ENCODE results near the gene LRCH4. TPM values are rescaled to one million over a fixed set of nuclear protein-coding genes. Genes with fewer than 3 reads are reported as not detected.
"Not testable (repeated sequence)": the region's sequence is repeated elsewhere in the genome, so short reads cannot be mapped to it uniquely, and the experiment has no call there.

The LRCH4 gene
- polyA plus RNA-seq, 1 donor (not counting 4 experiments of a cell fraction or from before 2014, with no cell fraction given): 4.9 TPM

GRCh38 chr7:100538654-100539435 lies 47.1 kb downstream of the LRCH4 start, which contains the start of gene AGFG2:
TSS of gene AGFG2 (plus strand) at chr7:100539203. CDS start at chr7:100539347, 144 bp downstream.
- DNase-seq (ENCODE audit: low read depth, low spot score) (peak; percentile 96), FAIRE-seq (no peak)
- Histone ChIP-seq H3K79me2 (ENCODE audit: control insufficient read depth, insufficient read depth, low read length) (no peaks in the 10 kb centered on the region), H3K4me2 (ENCODE audit: control insufficient read depth, extremely low read depth, insufficient read depth, low read depth, low read length) (peak within 1 kb of the TSS; percentile 98), H3K27ac (ENCODE audit: control insufficient read depth, insufficient read depth, low read length) (peak within 1 kb of the TSS; percentile 64), H3K27me3 (ENCODE audit: control insufficient read depth, extremely low read depth, insufficient read depth, low read length) (no peaks in the 10 kb centered on the region), H4K20me1 (ENCODE audit: control insufficient read depth, extremely low read depth, insufficient read depth, low read length) (no peaks in the 10 kb centered on the region), H3K9me3 (ENCODE audit: control insufficient read depth, low read depth, low read length) (no peaks in the 10 kb centered on the region), H3K36me3 (ENCODE audit: control insufficient read depth in 2 of 2, extremely low read depth in 1 of 2, insufficient read depth in 2 of 2, low read length in 2 of 2) (no peaks in the 10 kb centered on the region), H3K9me1 (ENCODE audit: control insufficient read depth, extremely low read depth, insufficient read depth, low read length) (no peaks in the 10 kb centered on the region), H3K4me3 (ENCODE audit: control insufficient read depth in 2 of 3, extremely low read depth in 1 of 3, insufficient read depth in 2 of 3, low read depth in 1 of 3, low read length in 3 of 3) (peak within 1 kb of the TSS; percentile 72 to 91 (median 84)), H3K9ac (ENCODE audit: control insufficient read depth, extremely low read depth, insufficient read depth, low read length) (peak within 1 kb of the TSS; percentile 55), H2AFZ (ENCODE audit: control insufficient read depth, low read length) (peak within 1 kb of the TSS; percentile 97), H3K4me1 (ENCODE audit: control insufficient read depth, extremely low read depth, insufficient read depth, low read length) (peaks cover 10% of the 10 kb centered on the region)
- TF ChIP-seq, protein P1, sequence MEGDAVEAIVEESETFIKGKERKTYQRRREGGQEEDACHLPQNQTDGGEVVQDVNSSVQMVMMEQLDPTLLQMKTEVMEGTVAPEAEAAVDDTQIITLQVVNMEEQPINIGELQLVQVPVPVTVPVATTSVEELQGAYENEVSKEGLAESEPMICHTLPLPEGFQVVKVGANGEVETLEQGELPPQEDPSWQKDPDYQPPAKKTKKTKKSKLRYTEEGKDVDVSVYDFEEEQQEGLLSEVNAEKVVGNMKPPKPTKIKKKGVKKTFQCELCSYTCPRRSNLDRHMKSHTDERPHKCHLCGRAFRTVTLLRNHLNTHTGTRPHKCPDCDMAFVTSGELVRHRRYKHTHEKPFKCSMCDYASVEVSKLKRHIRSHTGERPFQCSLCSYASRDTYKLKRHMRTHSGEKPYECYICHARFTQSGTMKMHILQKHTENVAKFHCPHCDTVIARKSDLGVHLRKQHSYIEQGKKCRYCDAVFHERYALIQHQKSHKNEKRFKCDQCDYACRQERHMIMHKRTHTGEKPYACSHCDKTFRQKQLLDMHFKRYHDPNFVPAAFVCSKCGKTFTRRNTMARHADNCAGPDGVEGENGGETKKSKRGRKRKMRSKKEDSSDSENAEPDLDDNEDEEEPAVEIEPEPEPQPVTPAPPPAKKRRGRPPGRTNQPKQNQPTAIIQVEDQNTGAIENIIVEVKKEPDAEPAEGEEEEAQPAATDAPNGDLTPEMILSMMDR (optimal IDR thresholded peaks at IDR 0.05 in 1 of 3, IDR thresholded peaks at IDR 0.05 in 1 of 3, conservative IDR thresholded peaks at IDR 0.05 in 1 of 3; ENCODE audit: extremely low read depth in 1 of 3, insufficient read depth in 2 of 3, low read length in 3 of 3): no peak
- TF ChIP-seq EZH2 (IDR thresholded peaks at IDR 0.05; ENCODE audit: low read length): no peak
- dilution Hi-C loops (cut with MboI; ENCODE audit: extremely low pct_ligation_motif_present, low sequenced_read_pairs): no loop called here

- no peak for FAIRE-seq
Observed at GRCh38 chr7:100538348-100538653, 47.6 kb downstream of the LRCH4 start.

DNA sequence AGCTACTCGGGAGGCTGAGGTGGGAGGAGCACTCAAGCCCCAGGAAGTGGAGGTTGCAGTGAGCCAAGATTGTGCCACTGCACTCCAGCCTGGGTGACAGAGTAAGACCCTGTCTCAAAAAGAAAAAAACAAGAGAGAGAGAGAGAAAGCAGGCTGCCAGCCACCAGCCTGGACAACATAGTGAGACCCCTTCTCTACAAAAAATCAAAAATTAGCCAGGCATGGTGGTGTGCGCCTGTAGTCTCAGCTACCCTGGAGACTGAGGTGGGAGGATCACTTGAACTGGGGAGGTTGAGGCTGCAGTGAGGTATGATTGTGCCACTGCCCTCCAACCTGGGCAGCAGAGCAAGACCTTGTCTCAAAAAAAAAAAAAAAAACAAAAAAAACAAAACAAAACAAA lies 49.2 kb downstream of the LRCH4 start:
- dilution Hi-C loops (cut with MboI; ENCODE audit: extremely low pct_ligation_motif_present, low sequenced_read_pairs); H3K36me3 ChIP-seq (ENCODE audit: control insufficient read depth in 2 of 2, extremely low read depth in 1 of 2, insufficient read depth in 2 of 2, low read length in 2 of 2); H3K27ac ChIP-seq (ENCODE audit: control insufficient read depth, insufficient read depth, low read length); H2AFZ ChIP-seq (ENCODE audit: control insufficient read depth, low read length); H3K4me3 ChIP-seq (ENCODE audit: control insufficient read depth in 2 of 3, extremely low read depth in 1 of 3, insufficient read depth in 2 of 3, low read depth in 1 of 3, low read length in 3 of 3); H4K20me1 ChIP-seq (ENCODE audit: control insufficient read depth, extremely low read depth, insufficient read depth, low read length); FAIRE-seq; H3K9me3 ChIP-seq (ENCODE audit: control insufficient read depth, low read depth, low read length); H3K27me3 ChIP-seq (ENCODE audit: control insufficient read depth, extremely low read depth, insufficient read depth, low read length); H3K9ac ChIP-seq (ENCODE audit: control insufficient read depth, extremely low read depth, insufficient read depth, low read length); H3K9me1 ChIP-seq (ENCODE audit: control insufficient read depth, extremely low read depth, insufficient read depth, low read length); H3K4me2 ChIP-seq (ENCODE audit: control insufficient read depth, extremely low read depth, insufficient read depth, low read depth, low read length); H3K79me2 ChIP-seq (ENCODE audit: control insufficient read depth, insufficient read depth, low read length); H3K4me1 ChIP-seq (ENCODE audit: control insufficient read depth, extremely low read depth, insufficient read depth, low read length); DNase-seq (ENCODE audit: low read depth, low spot score): not testable (repeated sequence)

More at GRCh38 chr7:100538348-100538653, 47.6 kb downstream of the LRCH4 start:
- no peaks in the 10 kb centered on the region for H3K9me3 ChIP-seq (ENCODE audit: control insufficient read depth, low read depth, low read length)
- H2AFZ ChIP-seq (ENCODE audit: control insufficient read depth, low read length): peak overlapping the region; percentile 97
- H4K20me1 ChIP-seq (ENCODE audit: control insufficient read depth, extremely low read depth, insufficient read depth, low read length): no peaks in the 10 kb centered on the region
- H3K27me3 ChIP-seq (ENCODE audit: control insufficient read depth, extremely low read depth, insufficient read depth, low read length): no peaks in the 10 kb centered on the region
- H3K9ac ChIP-seq (ENCODE audit: control insufficient read depth, extremely low read depth, insufficient read depth, low read length): peak overlapping the region; percentile 46
- dilution Hi-C loops (cut with MboI; ENCODE audit: extremely low pct_ligation_motif_present, low sequenced_read_pairs): no loop called here
- H3K79me2 ChIP-seq (ENCODE audit: control insufficient read depth, insufficient read depth, low read length): no peaks in the 10 kb centered on the region
- peak overlapping the region; percentile 98 for H3K4me2 ChIP-seq (ENCODE audit: control insufficient read depth, extremely low read depth, insufficient read depth, low read depth, low read length)
- H3K4me1 ChIP-seq (ENCODE audit: control insufficient read depth, extremely low read depth, insufficient read depth, low read length): peaks cover 10% of the 10 kb centered on the region
- no peaks in the 10 kb centered on the region for H3K36me3 ChIP-seq (ENCODE audit: control insufficient read depth in 2 of 2, extremely low read depth in 1 of 2, insufficient read depth in 2 of 2, low read length in 2 of 2)
- peak overlapping the region; percentile 64 for H3K27ac ChIP-seq (ENCODE audit: control insufficient read depth, insufficient read depth, low read length)
- TF ChIP-seq, protein P1 (optimal IDR thresholded peaks at IDR 0.05 in 1 of 3, IDR thresholded peaks at IDR 0.05 in 1 of 3, conservative IDR thresholded peaks at IDR 0.05 in 1 of 3; ENCODE audit: extremely low read depth in 1 of 3, insufficient read depth in 2 of 3, low read length in 3 of 3): no peak
- no peak for TF ChIP-seq EZH2 (IDR thresholded peaks at IDR 0.05; ENCODE audit: low read length)
- peak overlapping the region; percentile 9 to 91 (median 59) for H3K4me3 ChIP-seq (ENCODE audit: control insufficient read depth in 2 of 3, extremely low read depth in 1 of 3, insufficient read depth in 2 of 3, low read depth in 1 of 3, low read length in 3 of 3)
- H3K9me1 ChIP-seq (ENCODE audit: control insufficient read depth, extremely low read depth, insufficient read depth, low read length): no peaks in the 10 kb centered on the region
- no peak for DNase-seq (ENCODE audit: low read depth, low spot score)

DNA sequence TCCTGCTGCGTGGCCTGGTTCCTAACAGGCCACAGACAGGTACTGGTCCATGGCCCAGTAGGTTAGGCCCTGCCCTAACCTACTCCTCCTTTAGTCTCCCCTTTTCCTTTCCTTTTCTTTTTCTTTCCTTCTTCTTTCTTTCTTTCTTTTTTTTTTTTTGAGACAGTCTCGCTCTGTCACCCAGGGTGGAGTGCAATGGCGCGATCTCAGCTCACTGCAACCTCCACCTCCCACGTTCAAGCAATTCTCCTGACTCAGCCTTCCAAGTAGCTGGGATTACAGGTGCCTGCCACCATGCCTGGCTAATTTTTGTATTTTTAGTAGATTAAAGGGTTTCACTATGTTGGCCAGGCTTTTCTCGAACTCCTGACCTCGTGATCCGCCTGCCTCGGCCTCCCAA lies 49.9 kb downstream of the LRCH4 start:
- H3K27me3 ChIP-seq (ENCODE audit: control insufficient read depth, extremely low read depth, insufficient read depth, low read length); H2AFZ ChIP-seq (ENCODE audit: control insufficient read depth, low read length); H3K79me2 ChIP-seq (ENCODE audit: control insufficient read depth, insufficient read depth, low read length); H4K20me1 ChIP-seq (ENCODE audit: control insufficient read depth, extremely low read depth, insufficient read depth, low read length); H3K4me3 ChIP-seq (ENCODE audit: control insufficient read depth in 2 of 3, extremely low read depth in 1 of 3, insufficient read depth in 2 of 3, low read depth in 1 of 3, low read length in 3 of 3); H3K36me3 ChIP-seq (ENCODE audit: control insufficient read depth in 2 of 2, extremely low read depth in 1 of 2, insufficient read depth in 2 of 2, low read length in 2 of 2); H3K4me1 ChIP-seq (ENCODE audit: control insufficient read depth, extremely low read depth, insufficient read depth, low read length); H3K9me3 ChIP-seq (ENCODE audit: control insufficient read depth, low read depth, low read length); FAIRE-seq; H3K27ac ChIP-seq (ENCODE audit: control insufficient read depth, insufficient read depth, low read length); H3K9me1 ChIP-seq (ENCODE audit: control insufficient read depth, extremely low read depth, insufficient read depth, low read length); dilution Hi-C loops (cut with MboI; ENCODE audit: extremely low pct_ligation_motif_present, low sequenced_read_pairs); H3K9ac ChIP-seq (ENCODE audit: control insufficient read depth, extremely low read depth, insufficient read depth, low read length); DNase-seq (ENCODE audit: low read depth, low spot score); H3K4me2 ChIP-seq (ENCODE audit: control insufficient read depth, extremely low read depth, insufficient read depth, low read depth, low read length): not testable (repeated sequence)

Measured in keratinocyte (primary cell).